ENCODE data around the gene STARD5. TPM values are rescaled to one million over a fixed set of nuclear protein-coding genes. Genes with fewer than 3 reads are reported as not detected.

STARD5 gene
- polyA plus RNA-seq, 4 donors = 7.8 to 56.0 (median 16.8) TPM

DNA sequence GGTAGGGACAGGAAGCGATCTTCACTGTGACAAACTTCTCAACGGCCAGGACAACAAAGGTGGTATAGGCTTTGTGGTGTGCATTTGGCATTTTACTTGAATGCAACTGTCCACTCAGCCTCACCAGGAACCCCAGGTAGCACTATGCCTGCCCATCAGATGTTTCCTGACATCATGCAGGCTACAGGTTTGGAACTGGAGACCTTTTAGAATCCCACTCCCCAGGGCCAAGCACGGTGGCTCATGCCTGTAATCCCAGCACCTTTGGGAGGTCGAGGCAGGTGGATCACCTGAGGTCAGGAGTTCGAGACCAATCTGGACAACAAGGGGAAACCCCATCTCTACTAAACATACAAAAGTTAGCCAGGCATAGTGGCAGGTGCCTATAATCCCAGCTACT, 9.6 kb downstream of the STARD5 start:
- FAIRE-seq (no peak), DNase-seq (no peak)
- no peaks in the 10 kb centered on the region for H3K27me3 ChIP-seq (ENCODE audit: control insufficient read depth in 3 of 3, insufficient read depth in 3 of 3, low read length in 3 of 3)
- H3K36me3 ChIP-seq (ENCODE audit: control insufficient read depth in 3 of 3, insufficient read depth in 2 of 3, low read depth in 1 of 3, low read length in 3 of 3) = peaks cover 4 to 68% (median 22%) of the 10 kb centered on the region in 3 donors
- no peak overlapping the region for H3K4me3 ChIP-seq (ENCODE audit: low read depth in 1 of 3, low read length in 3 of 3)
- H3K27ac ChIP-seq (ENCODE audit: low read depth in 1 of 3, low read length in 2 of 3) = no peak overlapping the region
- 87 to 90% (median 90%) methylated on average over 5 of the region's 5 CpGs for WGBS, 3 donors
- H3K4me1 ChIP-seq (ENCODE audit: control insufficient read depth in 3 of 3, insufficient read depth in 2 of 3, low read depth in 1 of 3, low read length in 2 of 3) = no peaks in the 10 kb centered on the region
- H3K9me3 ChIP-seq (ENCODE audit: control insufficient read depth in 2 of 2, insufficient read depth in 1 of 2, low read depth in 1 of 2, low read length in 1 of 2) = no peaks in the 10 kb centered on the region

- H3K27me3 ChIP-seq (ENCODE audit: control insufficient read depth in 3 of 3, insufficient read depth in 3 of 3, low read length in 3 of 3) = no peaks in the 10 kb centered on the region
- no peak overlapping the region for H3K27ac ChIP-seq (ENCODE audit: low read depth in 1 of 3, low read length in 2 of 3)
- 92 to 95% (median 94%) methylated on average over 5 of the region's 5 CpGs for WGBS, 3 donors
- no peaks in the 10 kb centered on the region for H3K4me1 ChIP-seq (ENCODE audit: control insufficient read depth in 3 of 3, insufficient read depth in 2 of 3, low read depth in 1 of 3, low read length in 2 of 3)
- no peak overlapping the region for H3K4me3 ChIP-seq (ENCODE audit: low read depth in 1 of 3, low read length in 3 of 3)
- peaks cover 6 to 65% (median 21%) of the 10 kb centered on the region in 3 donors for H3K36me3 ChIP-seq (ENCODE audit: control insufficient read depth in 3 of 3, insufficient read depth in 2 of 3, low read depth in 1 of 3, low read length in 3 of 3)
- DNase-seq (no peak), FAIRE-seq (no peak)
- H3K9me3 ChIP-seq (ENCODE audit: control insufficient read depth in 2 of 2, insufficient read depth in 1 of 2, low read depth in 1 of 2, low read length in 1 of 2) = no peaks in the 10 kb centered on the region
Observed at GRCh38 chr15:81313686-81314085, 10.3 kb downstream of the STARD5 start.

GRCh38 chr15:81312790-81313543, 11.0 kb downstream of the STARD5 start:
- WGBS, 3 donors = 71 to 76% (median 73%) methylated on average over 22 of the region's 22 CpGs
- peaks cover 8 to 65% (median 16%) of the 10 kb centered on the region in 3 donors for H3K36me3 ChIP-seq (ENCODE audit: control insufficient read depth in 3 of 3, insufficient read depth in 2 of 3, low read depth in 1 of 3, low read length in 3 of 3)

GRCh38 chr15:81311752-81312464, 12.0 kb downstream of the STARD5 start:
- WGBS, 3 donors = 79 to 94% (median 89%) methylated on average over 10 of the region's 10 CpGs
- Histone ChIP-seq H3K36me3 (ENCODE audit: control insufficient read depth in 3 of 3, insufficient read depth in 2 of 3, low read depth in 1 of 3, low read length in 3 of 3) (peaks cover 4 to 61% (median 15%) of the 10 kb centered on the region in 3 donors), H3K27me3 (ENCODE audit: control insufficient read depth in 3 of 3, insufficient read depth in 3 of 3, low read length in 3 of 3) (no peaks in the 10 kb centered on the region), H3K9me3 (ENCODE audit: control insufficient read depth in 2 of 2, insufficient read depth in 1 of 2, low read depth in 1 of 2, low read length in 1 of 2) (no peaks in the 10 kb centered on the region), H3K4me1 (ENCODE audit: control insufficient read depth in 3 of 3, insufficient read depth in 2 of 3, low read depth in 1 of 3, low read length in 2 of 3) (no peaks in the 10 kb centered on the region), H3K27ac (ENCODE audit: low read depth in 1 of 3, low read length in 2 of 3) (peak overlapping the region in 1 of 3 donors; percentile 77), H3K4me3 (ENCODE audit: low read depth in 1 of 3, low read length in 3 of 3) (no peak overlapping the region)
- no peak for FAIRE-seq
- no peak for DNase-seq

More at GRCh38 chr15:81312790-81313543, 11.0 kb downstream of the STARD5 start:
- Histone ChIP-seq H3K4me3 (ENCODE audit: low read depth in 1 of 3, low read length in 3 of 3) (no peak overlapping the region), H3K9me3 (ENCODE audit: control insufficient read depth in 2 of 2, insufficient read depth in 1 of 2, low read depth in 1 of 2, low read length in 1 of 2) (no peaks in the 10 kb centered on the region), H3K4me1 (ENCODE audit: control insufficient read depth in 3 of 3, insufficient read depth in 2 of 3, low read depth in 1 of 3, low read length in 2 of 3) (no peaks in the 10 kb centered on the region), H3K27ac (ENCODE audit: low read depth in 1 of 3, low read length in 2 of 3) (peak overlapping the region in 1 of 3 donors; percentile 61), H3K27me3 (ENCODE audit: control insufficient read depth in 3 of 3, insufficient read depth in 3 of 3, low read length in 3 of 3) (no peaks in the 10 kb centered on the region)
- peak in 1 of 2 donors; percentile 49 for DNase-seq
- no peak for FAIRE-seq

- Histone ChIP-seq H3K4me1 (ENCODE audit: control insufficient read depth in 3 of 3, insufficient read depth in 2 of 3, low read depth in 1 of 3, low read length in 2 of 3) (no peaks in the 10 kb centered on the region), H3K9me3 (ENCODE audit: control insufficient read depth in 2 of 2, insufficient read depth in 1 of 2, low read depth in 1 of 2, low read length in 1 of 2) (no peaks in the 10 kb centered on the region), H3K36me3 (ENCODE audit: control insufficient read depth in 3 of 3, insufficient read depth in 2 of 3, low read depth in 1 of 3, low read length in 3 of 3) (peaks cover 4 to 57% (median 13%) of the 10 kb centered on the region in 3 donors), H3K27ac (ENCODE audit: low read depth in 1 of 3, low read length in 2 of 3) (no peak overlapping the region), H3K4me3 (ENCODE audit: low read depth in 1 of 3, low read length in 3 of 3) (no peak overlapping the region), H3K27me3 (ENCODE audit: control insufficient read depth in 3 of 3, insufficient read depth in 3 of 3, low read length in 3 of 3) (no peaks in the 10 kb centered on the region)
- 95 to 97% (median 97%) methylated on average over 5 of the region's 5 CpGs for WGBS, 3 donors
- FAIRE-seq = no peak
- DNase-seq = no peak
Observed at GRCh38 chr15:81310480-81310879, 13.5 kb downstream of the STARD5 start.

GRCh38 chr15:81309647-81310450, 14.1 kb downstream of the STARD5 start:
- no peak for FAIRE-seq
- no peak overlapping the region for H3K4me3 ChIP-seq (ENCODE audit: low read depth in 1 of 3, low read length in 3 of 3)
- 87 to 94% (median 92%) methylated on average over 8 of the region's 8 CpGs for WGBS, 3 donors
- H3K9me3 ChIP-seq (ENCODE audit: control insufficient read depth in 2 of 2, insufficient read depth in 1 of 2, low read depth in 1 of 2, low read length in 1 of 2) = no peaks in the 10 kb centered on the region
- DNase-seq = no peak
- no peak overlapping the region for H3K27ac ChIP-seq (ENCODE audit: low read depth in 1 of 3, low read length in 2 of 3)
- no peaks in the 10 kb centered on the region for H3K27me3 ChIP-seq (ENCODE audit: control insufficient read depth in 3 of 3, insufficient read depth in 3 of 3, low read length in 3 of 3)
- H3K36me3 ChIP-seq (ENCODE audit: control insufficient read depth in 3 of 3, insufficient read depth in 2 of 3, low read depth in 1 of 3, low read length in 3 of 3) = peaks cover 4 to 52% (median 13%) of the 10 kb centered on the region in 3 donors
- no peaks in the 10 kb centered on the region for H3K4me1 ChIP-seq (ENCODE audit: control insufficient read depth in 3 of 3, insufficient read depth in 2 of 3, low read depth in 1 of 3, low read length in 2 of 3)

- no peaks in the 10 kb centered on the region for H3K9me3 ChIP-seq (ENCODE audit: control insufficient read depth in 2 of 2, insufficient read depth in 1 of 2, low read depth in 1 of 2, low read length in 1 of 2)
- no peak for FAIRE-seq
- no peak overlapping the region for H3K4me3 ChIP-seq (ENCODE audit: low read depth in 1 of 3, low read length in 3 of 3)
- WGBS, 3 donors = 81 to 91% (median 89%) methylated on average over 2 of the region's 2 CpGs
- peaks cover 4 to 45% (median 13%) of the 10 kb centered on the region in 3 donors for H3K36me3 ChIP-seq (ENCODE audit: control insufficient read depth in 3 of 3, insufficient read depth in 2 of 3, low read depth in 1 of 3, low read length in 3 of 3)
- DNase-seq = no peak
- H3K27me3 ChIP-seq (ENCODE audit: control insufficient read depth in 3 of 3, insufficient read depth in 3 of 3, low read length in 3 of 3) = no peaks in the 10 kb centered on the region
- no peak overlapping the region for H3K27ac ChIP-seq (ENCODE audit: low read depth in 1 of 3, low read length in 2 of 3)
- H3K4me1 ChIP-seq (ENCODE audit: control insufficient read depth in 3 of 3, insufficient read depth in 2 of 3, low read depth in 1 of 3, low read length in 2 of 3) = no peaks in the 10 kb centered on the region
Observed at GRCh38 chr15:81308260-81308659, 15.7 kb downstream of the STARD5 start.

- Histone ChIP-seq H3K9me3 (ENCODE audit: control insufficient read depth in 2 of 2, insufficient read depth in 1 of 2, low read depth in 1 of 2, low read length in 1 of 2) (no peaks in the 10 kb centered on the region), H3K36me3 (ENCODE audit: control insufficient read depth in 3 of 3, insufficient read depth in 2 of 3, low read depth in 1 of 3, low read length in 3 of 3) (peaks cover 4 to 24% (median 4%) of the 10 kb centered on the region in 3 donors), H3K4me3 (ENCODE audit: low read depth in 1 of 3, low read length in 3 of 3) (no peak overlapping the region), H3K27ac (ENCODE audit: low read depth in 1 of 3, low read length in 2 of 3) (peak overlapping the region in 1 of 3 donors; percentile 63), H3K4me1 (ENCODE audit: control insufficient read depth in 3 of 3, insufficient read depth in 2 of 3, low read depth in 1 of 3, low read length in 2 of 3) (no peaks in the 10 kb centered on the region), H3K27me3 (ENCODE audit: control insufficient read depth in 3 of 3, insufficient read depth in 3 of 3, low read length in 3 of 3) (no peaks in the 10 kb centered on the region)
- 54 to 72% (median 71%) methylated on average over 5 of the region's 5 CpGs for WGBS, 3 donors
- no peak for DNase-seq
- no peak for FAIRE-seq
Observed at GRCh38 chr15:81304226-81304625, 19.7 kb downstream of the STARD5 start.
